22Rv1 (cell line): ENCODE measurements around the gene STK32A.

Experiments
- H3K27ac ChIP-seq: fragments of 450-650 bp; 2 replicates; pipeline ENCODE4 v1.5.1; 2017
- CTCF ChIP-seq: fragments of 450-650 bp; IDR thresholded peaks from 2 replicates; pipeline ENCODE4 v1.5.1; 2017; ENCODE audit warnings: mild to moderate bottlenecking
- ZFX ChIP-seq: fragments of 450-650 bp; IDR thresholded peaks from 2 replicates; pipeline ENCODE4 v1.6.1; 2017; ENCODE audit warnings: antibody characterized with exemption, borderline replicate concordance

STK32A gene

GRCh38 chr5:147234825-147235635, at the start of gene STK32A:
TSS of gene STK32A (plus strand) at chr5:147235026. CDS start at chr5:147239635, 4,609 bp downstream.
- no peak within 1 kb of the TSS for H3K27ac ChIP-seq
- TF ChIP-seq ZFX (no peak), CTCF (peak; percentile 42)

- TF ChIP-seq ZFX (no peak), CTCF (no peak)
- no peak overlapping the region for H3K27ac ChIP-seq
These were observed 47.7 kb upstream of the STK32A start for GRCh38 chr5:147187099-147187540.

- no peak overlapping the region for H3K27ac ChIP-seq
- TF ChIP-seq ZFX: no peak
- TF ChIP-seq CTCF: peak; percentile 79
These were observed 46.4 kb upstream of the STK32A start for GRCh38 chr5:147188200-147189108.

GRCh38 chr5:147189109-147189424, 45.8 kb upstream of the STK32A start:
- TF ChIP-seq CTCF (peak; percentile 45), ZFX (no peak)
- no peak overlapping the region for H3K27ac ChIP-seq

- no peak overlapping the region for H3K27ac ChIP-seq
- TF ChIP-seq ZFX (no peak), CTCF (no peak)
These were observed 44.5 kb upstream of the STK32A start for GRCh38 chr5:147190331-147190730.

- H3K27ac ChIP-seq: no peak overlapping the region
- no peak for TF ChIP-seq ZFX
- TF ChIP-seq CTCF: no peak
These were observed 41.7 kb upstream of the STK32A start for GRCh38 chr5:147193123-147193522.

- no peak for TF ChIP-seq ZFX
- TF ChIP-seq CTCF: no peak
- H3K27ac ChIP-seq: no peak overlapping the region
These were observed 34.8 kb upstream of the STK32A start for GRCh38 chr5:147200004-147200403.
